Measurements from ENCODE around the gene DHRS1. TPM values are rescaled to one million over a fixed set of nuclear protein-coding genes. Genes with fewer than 3 reads are reported as not detected.

Gene DHRS1
- total and polyA plus RNA-seq, 9 of the 15 experiments (the other 6 are each of a cell fraction or from before 2014, with no cell fraction given), result 7.3 to 33.6 (median 13.3) TPM

DNA sequence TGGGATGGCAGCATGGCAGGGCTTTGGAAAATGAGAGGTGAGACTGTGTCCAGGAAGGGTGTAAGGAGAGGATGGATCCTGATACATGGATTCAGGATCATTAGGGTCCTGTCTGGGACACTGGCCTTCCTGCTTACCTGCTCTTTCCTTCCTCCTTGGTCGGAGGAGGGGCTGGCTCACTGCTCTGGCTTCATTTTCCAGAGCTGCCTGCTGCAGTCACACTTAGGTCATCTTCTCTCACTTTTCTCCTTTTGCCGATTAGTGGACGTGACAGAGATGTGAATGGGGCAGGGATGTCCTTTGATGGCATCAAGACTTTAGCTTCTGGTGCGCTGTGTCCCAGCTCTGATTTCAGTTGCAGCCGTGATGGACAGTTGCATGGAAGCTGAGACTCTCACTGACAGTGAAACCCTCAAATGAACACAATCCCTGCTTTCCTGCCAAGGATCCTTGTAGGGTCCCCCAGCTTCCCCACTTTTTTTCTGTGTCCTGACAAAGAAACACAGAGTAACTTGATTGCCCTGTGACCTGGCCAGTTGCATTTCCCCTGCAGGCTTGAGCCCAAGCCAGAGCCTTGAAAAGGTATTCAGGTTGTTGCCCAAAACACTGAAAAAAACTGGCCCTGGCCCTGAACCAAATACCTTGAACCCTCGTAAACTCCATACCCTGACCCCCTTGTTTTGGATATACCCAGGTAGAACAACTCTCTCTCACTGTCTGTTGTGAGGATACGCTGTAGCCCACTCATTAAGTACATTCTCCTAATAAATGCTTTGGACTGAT is 9.0 kb upstream of the DHRS1 start:
- FAIRE-seq, result no peak
- H2AFZ ChIP-seq (ENCODE audit: low read depth, low read length), result no peak overlapping the region
- H3K4me2 ChIP-seq (ENCODE audit: insufficient read depth, low read length), result no peak overlapping the region
- no peaks in the 10 kb centered on the region for H4K20me1 ChIP-seq (replicated peaks; ENCODE audit: control insufficient read depth, insufficient read depth, low read length)
- ChIA-PET POLR2A (interaction anchor here (0.6 to 1.8 kb wide), 8 partner anchors 9 to 469 kb away, joined by 3 to 6 read pairs (median 4); partner anchors contain the start of genes DHRS1, NOP9, PCK2 and TINF2), CTCF (ENCODE audit: low intra/inter-chr PET ratio) (interaction anchor here (1.2 kb wide), 1 partner anchor 66 kb away, joined by 5 read pairs; the partner anchor contains the start of gene TINF2)
- no TSS peak for BruUV-seq (replicated peaks)
- no peaks in the 10 kb centered on the region for H3K9me3 ChIP-seq (replicated peaks; ENCODE audit: control insufficient read depth, insufficient read depth, low read depth, low read length)
- H3K9me1 ChIP-seq (ENCODE audit: control insufficient read depth, insufficient read depth, low read length), result no peaks in the 10 kb centered on the region
- no peak overlapping the region for H3K9ac ChIP-seq (ENCODE audit: insufficient read depth in 1 of 2, low read depth in 2 of 2, low read length in 2 of 2)
- H3K4me3 ChIP-seq, result no peak overlapping the region
- no peaks in the 10 kb centered on the region for H3K27me3 ChIP-seq (ENCODE audit: control insufficient read depth in 2 of 2, insufficient read depth in 2 of 2, low read length in 2 of 2)
- in situ Hi-C loops (cut with MboI) (no loop called here), intact Hi-C loops (cut with micrococcal nuclease) (no loop called here)
- H3K4me1 ChIP-seq (replicated peaks in 1 of 2; ENCODE audit: control insufficient read depth in 2 of 2, insufficient read depth in 2 of 2, low read length in 2 of 2), result peaks cover 2 to 4% of the 10 kb centered on the region in 2 experiments; a peak in 2 of 5 replicates
- WGBS (ENCODE audit: insufficient coverage, low coverage, missing lambda C conversion rate), result 70% methylated on average over 6 of the region's 7 CpGs
- TF ChIP-seq MED1 (CRISPR knock-in tag; IDR thresholded peaks at IDR 0.05; ENCODE audit: borderline replicate concordance) (no peak), WHSC1 (IDR thresholded peaks at IDR 0.05; ENCODE audit: low read length) (no peak), ILK (tag; IDR thresholded peaks at IDR 0.05; ENCODE audit: borderline replicate concordance, low read depth) (no peak), ZFP36 (IDR thresholded peaks at IDR 0.05; ENCODE audit: low read depth, low read length, partially characterized antibody) (no peak)
- no peak for ATAC-seq
- DNase-seq (ENCODE audit: extremely low read depth in 1 of 4, low spot score in 3 of 4), result no peak
- H3K36me3 ChIP-seq (ENCODE audit: control insufficient read depth, insufficient read depth, low read length), result peaks cover 63% of the 10 kb centered on the region; the same call in 2 of the 3 replicates
- no peak overlapping the region for H3K27ac ChIP-seq (ENCODE audit: extremely low read depth, low read depth, low read length)
- H3K79me2 ChIP-seq (ENCODE audit: control insufficient read depth, insufficient read depth, low read length), result no peaks in the 10 kb centered on the region

All from K562 (cell line).